ENCODE data around the gene RPS6KA4.

- TF ChIP-seq, protein P1, sequence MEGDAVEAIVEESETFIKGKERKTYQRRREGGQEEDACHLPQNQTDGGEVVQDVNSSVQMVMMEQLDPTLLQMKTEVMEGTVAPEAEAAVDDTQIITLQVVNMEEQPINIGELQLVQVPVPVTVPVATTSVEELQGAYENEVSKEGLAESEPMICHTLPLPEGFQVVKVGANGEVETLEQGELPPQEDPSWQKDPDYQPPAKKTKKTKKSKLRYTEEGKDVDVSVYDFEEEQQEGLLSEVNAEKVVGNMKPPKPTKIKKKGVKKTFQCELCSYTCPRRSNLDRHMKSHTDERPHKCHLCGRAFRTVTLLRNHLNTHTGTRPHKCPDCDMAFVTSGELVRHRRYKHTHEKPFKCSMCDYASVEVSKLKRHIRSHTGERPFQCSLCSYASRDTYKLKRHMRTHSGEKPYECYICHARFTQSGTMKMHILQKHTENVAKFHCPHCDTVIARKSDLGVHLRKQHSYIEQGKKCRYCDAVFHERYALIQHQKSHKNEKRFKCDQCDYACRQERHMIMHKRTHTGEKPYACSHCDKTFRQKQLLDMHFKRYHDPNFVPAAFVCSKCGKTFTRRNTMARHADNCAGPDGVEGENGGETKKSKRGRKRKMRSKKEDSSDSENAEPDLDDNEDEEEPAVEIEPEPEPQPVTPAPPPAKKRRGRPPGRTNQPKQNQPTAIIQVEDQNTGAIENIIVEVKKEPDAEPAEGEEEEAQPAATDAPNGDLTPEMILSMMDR (conservative IDR thresholded peaks at IDR 0.05; ENCODE audit: low read depth, low read length), result no peak
- TF ChIP-seq EZH2 (IDR thresholded peaks at IDR 0.05; ENCODE audit: low read length, unreplicated experiment) (no peak), EZH2phosphoT487 (IDR thresholded peaks at IDR 0.05; ENCODE audit: borderline replicate concordance, low read length) (no peak)
These were observed 31.0 kb upstream of the RPS6KA4 start for GRCh38 chr11:64327993-64328392.

All from PC-3 (cell line).